Thoracic aorta (tissue), 2 donors: ENCODE measurements around the gene DIP2B. TPM values are rescaled to one million over a fixed set of nuclear protein-coding genes. Genes with fewer than 3 reads are reported as not detected.

ENCODE experiments used
- ATAC-seq: fragments of 150-250 bp; one replicate; pipeline ENCODE4 v1.8.0; 2017; ENCODE audit warnings: low read depth; ENCODE audit not compliant: insufficient number of reproducible peaks, low FRiP score
- DNase-seq: peaks from one replicate; pipeline ENCODE4 v3.0.0-alpha.2; 2020; ENCODE audit warnings: low spot score
- H3K27ac ChIP-seq, 2 donors: fragments of 200-600 bp; sonication (generic); 1 replicate in 1 of 2; 2 replicates in 1 of 2; pipeline ENCODE4 v1.5.1; 2016; ENCODE audit warnings: mild to moderate bottlenecking in 2 of 2, moderate library complexity in 2 of 2
- H3K27me3 ChIP-seq: fragments of 200-600 bp; sonication (generic); replicated peaks from 2 replicates; pipeline ENCODE4 v1.6.0; 2016; ENCODE audit warnings: mild to moderate bottlenecking; ENCODE audit not compliant: insufficient read depth
- H3K36me3 ChIP-seq: fragments of 200-600 bp; sonication (generic); one replicate; pipeline ENCODE4 v1.5.1; 2016
- H3K4me1 ChIP-seq, 2 donors: fragments of 200-600 bp; sonication (generic); 1 replicate in 1 of 2; 2 replicates in 1 of 2; pipeline versions ENCODE4 v1.5.1 to v1.6.0; 2016; ENCODE audit warnings: low read depth in 2 of 2, mild to moderate bottlenecking in 1 of 2; ENCODE audit not compliant: control insufficient read depth in 1 of 2
- H3K4me3 ChIP-seq: fragments of 200-600 bp; sonication (generic); 2 replicates; pipeline ENCODE4 v1.5.1; 2016; ENCODE audit warnings: mild to moderate bottlenecking
- H3K9me3 ChIP-seq: fragments of 200-600 bp; sonication (generic); 2 replicates; pipeline ENCODE4 v1.5.1; 2016
- CTCF ChIP-seq: fragments of 200-600 bp; sonication (generic); IDR thresholded peaks from one replicate; pipeline ENCODE4 v1.5.1; 2019; ENCODE audit warnings: antibody characterized with exemption
- total RNA-seq, 2 donors: library from RNA; depleted of rRNA; stranded (reverse); fragments of >200 nt; gene quantifications; one replicate each; pipeline versions ENCODE4 v1.1.0 to v1.2.3, GENCODE V29; 2016

The DIP2B gene
- total RNA-seq, 2 donors from 2014 or later, result 22.3 to 22.9 TPM

GRCh38 chr12:50662116-50662510, 157.3 kb downstream of the DIP2B start:
- DNase-seq (no peak), ATAC-seq (no peak)
- no peaks in the 10 kb centered on the region for H3K9me3 ChIP-seq
- H3K27ac ChIP-seq, result no peak overlapping the region
- no peak for TF ChIP-seq CTCF
- no peaks in the 10 kb centered on the region for H3K27me3 ChIP-seq
- no peak overlapping the region for H3K4me3 ChIP-seq
- H3K4me1 ChIP-seq, result no peaks in the 10 kb centered on the region
- H3K36me3 ChIP-seq, result no peaks in the 10 kb centered on the region

- Histone ChIP-seq H3K27me3 (no peaks in the 10 kb centered on the region), H3K36me3 (no peaks in the 10 kb centered on the region), H3K4me3 (no peak overlapping the region), H3K27ac (no peak overlapping the region), H3K4me1 (no peaks in the 10 kb centered on the region), H3K9me3 (no peaks in the 10 kb centered on the region)
- TF ChIP-seq CTCF, result no peak
- DNase-seq (no peak), ATAC-seq (no peak)
These were observed 160.4 kb downstream of the DIP2B start for GRCh38 chr12:50665170-50665569.

- ATAC-seq, result no peak
- no peak for TF ChIP-seq CTCF
- Histone ChIP-seq H3K27ac (no peak overlapping the region), H3K9me3 (no peaks in the 10 kb centered on the region), H3K27me3 (no peaks in the 10 kb centered on the region), H3K4me3 (no peak overlapping the region), H3K36me3 (no peaks in the 10 kb centered on the region), H3K4me1 (no peaks in the 10 kb centered on the region)
- no peak for DNase-seq
These were observed 160.8 kb downstream of the DIP2B start for GRCh38 chr12:50665609-50666008.

- H3K4me3 ChIP-seq, result no peak overlapping the region
- H3K27ac ChIP-seq, result no peak overlapping the region
- H3K4me1 ChIP-seq, result no peaks in the 10 kb centered on the region
- no peak for ATAC-seq
- no peaks in the 10 kb centered on the region for H3K27me3 ChIP-seq
- DNase-seq, result no peak
- TF ChIP-seq CTCF, result no peak
- no peaks in the 10 kb centered on the region for H3K9me3 ChIP-seq
- H3K36me3 ChIP-seq, result no peaks in the 10 kb centered on the region
These were observed 161.2 kb downstream of the DIP2B start for GRCh38 chr12:50666023-50666422.

GRCh38 chr12:50672158-50672557, 167.4 kb downstream of the DIP2B start:
- H3K27me3 ChIP-seq, result no peaks in the 10 kb centered on the region
- no peak overlapping the region for H3K4me3 ChIP-seq
- DNase-seq (no peak), ATAC-seq (no peak)
- no peak for TF ChIP-seq CTCF
- H3K4me1 ChIP-seq, result no peaks in the 10 kb centered on the region
- no peak overlapping the region for H3K27ac ChIP-seq
- peaks cover 3% of the 10 kb centered on the region for H3K36me3 ChIP-seq
- no peaks in the 10 kb centered on the region for H3K9me3 ChIP-seq
